ENCODE data around the gene C10orf95. TPM values are rescaled to one million over a fixed set of nuclear protein-coding genes. Genes with fewer than 3 reads are reported as not detected.

Gene C10orf95
- total RNA-seq, 1 donor from 2014 or later: 0.20 TPM

Small RNA genes lying within 50 kb of the gene (microRNA-seq; reads per million reads assigned to microRNA genes)
- gene MIR146B: 240 reads per million, percentile 72 among the genes with 10 or more reads in this experiment

Other genes with a start within 250 kb of the C10orf95 start
- 0.48 and 0.62 TPM in 2 replicates for gene ELOVL3, start 225.2 kb downstream of the C10orf95 start, total RNA-seq
- 1.6 and 1.7 TPM in 2 replicates for gene PITX3, start 210.0 kb downstream of the C10orf95 start, total RNA-seq
- gene GBF1, start 206.0 kb downstream of the C10orf95 start, total RNA-seq: 72.8 and 75.2 TPM in 2 replicates
- 35.7 and 39.9 TPM in 2 replicates for gene NFKB2, start 55.8 kb downstream of the C10orf95 start, total RNA-seq
- gene PSD, start 32.8 kb downstream of the C10orf95 start, total RNA-seq: 8.8 and 11.7 TPM in 2 replicates
- gene FBXL15, start 30.7 kb downstream of the C10orf95 start, total RNA-seq: 8.6 and 11.0 TPM in 2 replicates
- 46.9 and 49.1 TPM in 2 replicates for gene CUEDC2, start 19.0 kb downstream of the C10orf95 start, total RNA-seq
- 145 and 155 TPM in 2 replicates for gene ACTR1A, start 51.2 kb upstream of the C10orf95 start, total RNA-seq
- gene SUFU, start 52.4 kb upstream of the C10orf95 start, total RNA-seq: 25.8 and 26.2 TPM in 2 replicates
- gene TRIM8, start 192.9 kb upstream of the C10orf95 start, total RNA-seq: 103 and 117 TPM in 2 replicates